GM21717 (cell line): ENCODE results near the gene LRGUK.

ENCODE experiments used
- ATAC-seq: cut with Tn5 transposase; IDR thresholded peaks from one replicate; pipeline ENCODE4 v1.9.1; 2021; ENCODE audit warnings: mild to moderate bottlenecking, moderate library complexity; ENCODE audit not compliant: unreplicated experiment

LRGUK gene

GRCh38 chr7:134297489-134297888 is 170.3 kb downstream of the LRGUK start:
- no peak for ATAC-seq

- no peak for ATAC-seq
These were observed 172.0 kb downstream of the LRGUK start for GRCh38 chr7:134298902-134299683.

- no peak for ATAC-seq
These were observed 173.8 kb downstream of the LRGUK start for GRCh38 chr7:134300988-134301387.

GRCh38 chr7:134301592-134301991 is 174.5 kb downstream of the LRGUK start:
- no peak for ATAC-seq

- ATAC-seq, result no peak
These were observed 175.0 kb downstream of the LRGUK start for GRCh38 chr7:134302120-134302519.

- ATAC-seq, result no peak
These were observed 180.2 kb downstream of the LRGUK start for GRCh38 chr7:134307320-134307719.

- ATAC-seq, result no peak
These were observed 181.4 kb downstream of the LRGUK start for GRCh38 chr7:134308548-134308947.

- ATAC-seq, result no peak
These were observed 184.7 kb downstream of the LRGUK start for GRCh38 chr7:134311807-134312206.

- no peak for ATAC-seq
These were observed 185.6 kb downstream of the LRGUK start for GRCh38 chr7:134312717-134313116.

- no peak for ATAC-seq
These were observed 186.4 kb downstream of the LRGUK start for GRCh38 chr7:134313543-134313942.
